Fibroblast of peridontal ligament (primary cell): ENCODE results near the gene HRCT1.
A peak's percentile ranks its signal among the peaks of the same experiment; 100 is the strongest.
"Not testable (repeated sequence)": the region's sequence is repeated elsewhere in the genome, so short reads cannot be mapped to it uniquely, and the experiment has no call there.

Experiments
- DNase-seq: peaks from one replicate; pipeline ENCODE4 v3.0.0-alpha.2; 2010; ENCODE audit errors: extremely low read depth

HRCT1 gene

DNA sequence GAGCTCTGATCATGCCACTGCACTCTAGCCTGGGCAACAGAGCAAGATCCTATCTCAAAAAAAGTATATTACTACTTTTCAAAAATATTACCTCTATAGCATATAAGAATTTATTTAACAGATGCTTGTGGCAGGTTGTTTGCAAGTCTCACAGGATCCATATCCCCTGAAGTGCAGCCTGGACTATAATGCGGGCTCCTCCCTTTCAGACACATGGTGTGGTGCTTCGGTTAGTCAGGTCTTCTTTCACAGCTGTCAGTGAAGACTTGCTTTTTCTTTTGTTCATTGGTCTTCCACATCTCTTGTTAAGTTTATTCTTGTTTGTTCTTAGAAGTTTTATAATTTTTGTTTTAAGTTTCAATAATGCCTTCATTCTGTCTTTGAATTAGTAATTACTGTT lies 9.4 kb upstream of the HRCT1 start:
- DNase-seq: no peak

DNA sequence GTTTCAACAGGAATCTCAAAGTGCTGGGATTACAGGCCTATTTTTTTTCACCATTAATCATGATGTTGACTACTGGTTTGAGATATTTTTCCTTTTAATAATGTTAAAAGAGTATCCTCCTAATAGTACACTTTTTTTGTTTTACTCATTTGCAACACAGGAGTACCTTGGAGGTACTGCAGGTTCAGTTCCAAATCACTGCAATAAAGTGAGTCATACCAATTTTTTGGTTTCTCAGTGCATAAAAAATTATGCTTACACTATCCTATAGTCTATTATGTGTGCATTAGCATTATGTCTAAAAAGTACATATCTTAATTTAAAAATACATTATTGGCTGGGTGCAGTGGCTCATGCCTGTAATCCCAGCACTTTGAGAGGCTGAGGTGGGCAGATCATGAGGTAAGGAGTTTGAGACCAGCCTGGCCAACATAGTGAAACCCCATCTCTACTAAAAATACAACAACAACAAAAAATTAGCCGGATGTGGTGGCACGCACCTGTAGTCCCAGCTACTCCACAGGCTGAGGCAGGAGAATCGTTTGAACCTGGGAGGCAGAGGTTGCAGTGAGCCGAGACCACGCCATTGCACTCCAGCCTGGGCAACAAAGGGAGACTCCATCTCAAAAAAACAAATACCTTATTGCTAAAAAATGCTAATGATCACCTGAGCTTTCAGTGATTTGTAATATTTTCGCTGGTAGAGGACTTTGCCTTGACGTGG lies 8.5 kb upstream of the HRCT1 start:
- DNase-seq: not testable (repeated sequence)

DNA sequence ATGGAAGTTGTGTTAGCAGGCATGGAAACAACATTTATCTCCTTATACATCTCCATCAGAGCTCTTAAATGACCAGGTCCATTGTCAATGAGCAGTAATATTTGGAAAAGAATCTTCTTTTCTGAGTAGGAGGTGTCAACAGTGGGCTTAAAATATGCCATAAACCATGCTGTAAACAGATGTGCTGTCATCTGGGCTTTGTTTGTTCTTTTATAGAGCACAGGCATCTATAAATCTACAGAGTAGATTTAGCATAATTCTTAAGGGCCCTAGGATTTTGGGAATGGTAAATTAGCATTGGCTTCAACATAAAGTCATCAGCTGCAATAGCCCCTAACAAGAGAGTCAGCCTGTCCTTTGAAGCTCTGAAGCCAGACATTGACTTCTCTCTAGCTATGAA lies 7.7 kb upstream of the HRCT1 start:
- no peak for DNase-seq

DNA sequence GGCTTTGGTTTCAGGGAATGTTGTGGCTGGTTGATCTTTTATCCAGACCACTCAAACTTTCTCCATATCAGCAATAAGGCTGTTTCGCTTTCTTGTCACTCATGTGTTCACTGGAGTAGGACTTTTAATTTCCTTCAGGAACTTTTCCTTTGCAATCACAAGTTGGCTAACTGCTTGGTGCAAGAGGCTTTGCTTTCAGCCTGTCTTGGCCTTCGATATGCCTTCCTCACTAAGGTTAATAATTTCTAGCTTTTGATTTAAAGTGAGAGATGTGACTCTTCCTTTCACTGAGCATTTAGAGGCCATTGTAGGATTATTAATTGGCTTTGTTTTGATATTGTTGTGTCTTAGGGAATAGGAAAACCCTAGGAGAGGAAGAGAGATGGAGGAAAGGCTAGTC lies 7.0 kb upstream of the HRCT1 start:
- no peak for DNase-seq

DNA sequence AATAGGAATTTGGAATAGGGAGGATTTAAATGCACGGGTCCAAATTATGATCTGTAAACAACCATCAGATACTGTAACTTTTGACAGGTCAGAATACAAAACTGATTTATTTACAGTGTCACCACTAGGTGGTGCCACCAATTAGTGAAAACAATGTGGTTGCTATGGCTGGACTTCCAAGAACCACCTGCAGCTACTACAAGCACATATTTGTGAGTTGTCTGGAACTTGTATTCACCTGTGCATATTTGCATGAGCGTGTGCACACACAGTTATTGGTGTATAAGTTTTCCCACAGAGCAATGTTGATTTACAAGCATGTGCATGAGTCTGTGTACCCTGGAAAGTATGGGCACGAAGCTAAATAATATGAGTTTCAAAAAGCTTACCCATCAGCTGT lies 3.0 kb upstream of the HRCT1 start:
- DNase-seq: peak; percentile 71

DNA sequence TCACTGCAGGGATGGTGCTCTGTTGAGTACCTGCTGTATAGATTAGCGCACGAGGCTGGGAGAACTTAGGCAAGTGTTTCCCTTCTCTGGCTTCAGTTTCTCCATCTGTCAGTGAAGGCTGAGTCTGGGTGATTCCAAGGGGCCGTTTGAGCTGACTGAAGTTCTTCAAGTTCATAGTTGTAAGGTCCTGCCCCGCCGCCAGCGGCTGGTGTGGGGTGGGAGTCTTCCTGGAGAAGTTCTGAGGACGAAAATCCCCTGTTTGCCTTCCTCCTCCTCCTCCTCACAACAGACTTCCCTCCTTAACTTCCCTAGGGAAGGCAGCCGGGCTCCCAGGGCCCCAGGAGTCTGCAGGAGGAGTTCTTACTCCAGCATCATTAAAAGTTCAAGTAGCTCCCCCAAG lies 1.7 kb upstream of the HRCT1 start:
- DNase-seq: no peak

DNA sequence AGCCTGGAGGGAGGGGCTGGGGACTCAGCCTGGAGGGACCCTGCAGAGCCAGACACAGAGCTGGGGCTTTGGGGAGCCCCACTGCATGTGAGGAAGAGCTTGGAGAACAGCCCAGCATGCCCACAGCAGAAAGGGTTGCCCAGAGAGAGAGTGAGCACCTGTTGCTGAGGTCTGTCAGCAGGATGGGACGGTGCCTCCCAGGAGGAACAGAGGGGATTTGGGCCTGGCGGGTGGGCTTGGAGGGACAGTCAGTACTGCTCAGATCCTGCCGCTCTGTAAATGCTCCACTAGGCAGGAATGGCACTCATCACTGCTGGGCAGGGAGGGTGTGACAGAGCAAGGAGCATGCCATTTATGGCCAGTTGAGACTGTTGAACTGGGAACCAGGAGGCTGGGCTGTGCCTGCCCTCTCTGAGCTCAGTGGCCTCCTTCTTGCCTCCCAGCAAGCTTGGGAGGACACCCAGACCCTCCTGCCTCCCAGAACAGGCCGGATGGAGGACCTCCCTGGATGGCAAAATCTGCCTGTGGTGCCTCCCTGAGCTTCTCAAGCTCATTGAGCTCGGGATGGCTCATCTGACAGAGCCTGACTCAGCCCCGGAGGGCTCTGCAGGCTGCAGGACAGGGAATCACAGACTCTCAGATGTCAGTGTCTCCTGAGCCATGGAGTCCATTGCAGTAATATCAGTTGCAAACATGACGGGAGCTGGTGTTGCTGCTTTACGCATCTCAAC lies 786 bp upstream of the HRCT1 start:
- DNase-seq: no peak

DNA sequence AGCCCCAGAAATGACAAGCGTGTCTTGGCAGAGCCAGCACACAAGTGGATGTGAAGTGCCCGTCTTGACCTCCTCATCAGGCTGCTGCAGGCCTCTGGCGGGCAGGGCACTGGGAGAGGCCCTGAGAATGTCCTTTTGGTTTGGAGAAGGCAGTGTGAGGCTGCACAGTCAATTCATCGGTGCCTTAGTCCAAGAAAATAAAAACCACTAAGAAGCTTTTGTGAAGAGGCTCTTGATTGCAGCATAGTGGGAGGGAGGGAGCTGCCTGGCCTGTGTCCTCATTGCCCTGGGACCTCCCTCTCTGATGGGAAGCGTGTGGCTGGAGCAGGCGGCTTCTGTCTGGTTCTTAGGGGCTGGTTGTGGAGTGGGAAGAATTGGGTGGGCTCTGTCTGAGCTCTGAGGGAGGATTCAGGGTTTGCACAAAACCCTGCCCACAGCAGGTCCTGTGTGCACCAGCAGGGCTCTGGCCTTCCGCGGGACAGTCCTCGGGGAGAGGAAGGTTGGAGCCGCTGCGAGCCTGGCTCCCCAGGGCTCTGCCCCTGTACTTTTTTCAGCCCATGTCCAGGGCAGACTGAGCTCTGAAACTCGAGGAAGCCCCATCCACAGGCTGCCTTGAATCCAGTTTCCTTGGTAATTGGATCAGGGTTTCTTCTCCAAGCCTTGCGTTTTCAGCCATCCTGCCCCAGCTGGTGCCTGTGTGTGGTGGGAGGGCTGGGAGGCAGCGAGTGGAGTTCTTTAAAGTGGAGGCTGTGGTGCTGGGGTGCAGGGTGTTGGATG lies 1.1 kb downstream of the HRCT1 start:
- DNase-seq: peak; percentile 88

DNA sequence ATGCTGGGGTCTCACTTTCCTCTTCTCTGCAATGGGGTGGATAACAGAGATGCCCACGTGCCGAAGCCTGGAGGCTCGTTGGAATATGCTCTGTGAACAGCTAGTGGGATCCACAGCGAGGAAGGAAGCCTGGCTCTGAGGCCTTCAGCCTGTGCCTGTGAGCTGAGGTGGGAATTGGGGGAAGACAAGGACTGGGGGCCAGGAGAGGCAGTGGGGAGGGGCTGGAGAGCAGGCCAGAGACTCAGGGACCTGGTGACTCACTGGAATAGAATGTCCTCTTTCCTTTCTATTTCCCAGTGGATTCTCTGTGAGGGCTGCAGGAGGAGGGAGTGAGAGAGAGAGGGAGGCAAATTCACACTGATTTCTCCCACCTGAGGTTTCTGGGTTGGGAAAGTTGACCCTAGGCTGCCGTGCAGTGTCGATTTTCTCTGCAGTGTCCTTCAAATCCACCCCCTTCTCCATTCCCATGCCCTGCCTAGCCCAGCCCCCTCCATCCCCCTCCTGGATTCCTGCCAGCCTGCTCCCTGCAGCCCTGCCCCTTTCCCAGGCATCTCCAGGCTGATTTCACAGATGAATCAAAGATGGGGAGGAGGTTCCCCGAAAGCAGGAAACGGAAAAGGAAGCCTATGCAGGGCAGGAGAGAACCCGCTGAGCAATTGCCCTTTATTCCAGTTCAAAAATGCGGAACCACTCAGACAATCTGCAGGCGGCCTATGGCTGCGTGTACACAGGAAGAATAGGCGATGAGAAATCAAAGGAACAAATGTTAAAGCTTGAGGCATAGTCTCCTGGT lies 1.9 kb downstream of the HRCT1 start:
- peak; percentile 79 for DNase-seq

DNA sequence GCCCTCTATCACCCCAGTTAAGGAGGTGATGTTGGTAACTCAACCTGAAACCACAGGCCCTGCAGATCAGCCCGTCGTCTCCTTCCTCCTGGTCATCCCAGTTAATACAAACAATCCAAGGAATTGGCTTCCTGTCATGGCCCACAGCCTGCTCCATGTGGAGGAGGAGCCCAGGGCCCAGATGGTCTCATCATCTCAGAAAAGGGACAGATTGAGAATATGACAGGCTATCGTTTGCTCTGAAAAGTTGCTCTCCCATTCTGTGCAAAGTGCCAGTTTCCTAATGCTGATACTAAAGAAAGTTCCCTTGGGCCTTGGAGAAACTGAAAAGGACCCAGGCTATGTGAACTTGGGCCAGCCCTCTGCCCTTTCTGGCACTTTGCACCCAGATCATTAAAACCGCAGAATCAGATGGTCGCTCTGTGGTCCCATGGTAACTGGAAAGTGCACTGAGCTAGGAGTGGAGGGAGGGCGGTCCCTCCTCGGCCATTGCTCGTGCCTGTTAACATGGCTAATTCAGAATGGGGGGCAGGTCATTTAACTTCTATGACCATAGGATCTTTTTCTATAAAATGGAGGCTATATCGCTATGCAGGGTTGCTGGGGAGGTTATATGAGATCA lies 2.6 kb downstream of the HRCT1 start:
- no peak for DNase-seq

DNA sequence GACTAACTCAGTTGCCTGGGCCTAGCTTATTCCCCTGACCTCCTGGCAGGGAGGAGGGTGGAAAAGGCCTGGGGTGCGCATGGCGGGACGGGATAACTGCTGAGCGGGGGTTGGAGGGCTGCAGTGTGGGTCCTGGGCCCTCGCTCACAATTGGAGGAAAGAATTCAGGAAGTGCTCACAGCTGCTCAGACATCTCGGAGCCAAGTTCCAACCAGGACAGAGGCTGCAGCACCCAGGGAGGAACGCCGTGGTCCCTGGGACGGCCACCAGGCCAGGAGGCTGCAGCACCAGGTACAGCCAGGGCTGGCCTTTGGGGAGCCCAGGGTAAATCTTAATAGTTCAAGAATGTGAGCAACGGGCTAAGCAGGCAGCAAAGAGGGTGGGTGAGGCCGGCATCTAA lies 3.3 kb downstream of the HRCT1 start, which contains the start of gene SPAAR:
Gene SPAAR (plus strand): TSS at position 217 of the 400 bp plus-strand sequence. CDS start 974 bp downstream, outside the sequence.
- DNase-seq: no peak

DNA sequence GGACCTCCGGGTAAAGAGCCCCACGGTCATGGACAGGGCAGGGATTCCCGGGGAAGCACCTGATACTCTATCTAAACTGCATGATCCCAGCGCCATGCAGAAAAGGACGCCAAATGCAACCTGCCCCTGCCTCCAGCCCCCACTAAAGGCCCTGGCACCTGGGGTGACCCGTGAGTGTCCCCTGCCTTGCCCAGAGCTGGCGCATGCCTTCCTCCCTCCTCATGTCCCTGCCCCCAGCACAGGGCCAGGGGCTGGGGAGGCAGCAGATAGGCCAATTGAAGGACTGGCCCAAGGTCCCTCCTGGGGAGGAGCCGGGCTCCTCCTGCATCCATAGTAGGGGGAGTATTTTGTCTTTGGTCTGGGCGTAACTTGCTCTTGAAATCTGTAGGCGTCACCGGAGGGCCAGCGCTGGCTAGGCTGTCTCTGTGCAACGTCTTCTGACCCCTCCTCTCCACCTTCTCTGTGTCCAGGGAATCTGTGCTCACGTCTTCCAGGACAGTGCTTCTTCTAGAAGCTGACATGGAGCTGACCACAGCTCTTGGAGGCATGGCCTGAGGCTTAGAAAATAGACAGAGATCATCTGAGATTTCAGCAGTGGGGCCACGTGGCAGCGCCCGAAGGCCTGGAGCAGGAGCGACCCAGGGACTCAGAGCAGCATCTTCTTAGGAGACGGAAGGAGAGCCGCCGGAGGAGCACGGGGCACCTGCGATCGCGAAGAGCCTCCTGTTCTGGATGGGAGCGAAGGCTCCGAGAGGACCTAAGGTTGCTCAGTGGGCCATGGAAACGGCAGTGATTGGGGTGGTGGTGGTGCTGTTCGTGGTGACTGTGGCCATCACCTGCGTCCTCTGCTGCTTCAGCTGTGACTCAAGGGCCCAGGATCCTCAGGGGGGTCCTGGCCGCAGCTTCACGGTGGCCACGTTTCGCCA lies 3.9 kb downstream of the HRCT1 start:
- no peak for DNase-seq

DNA sequence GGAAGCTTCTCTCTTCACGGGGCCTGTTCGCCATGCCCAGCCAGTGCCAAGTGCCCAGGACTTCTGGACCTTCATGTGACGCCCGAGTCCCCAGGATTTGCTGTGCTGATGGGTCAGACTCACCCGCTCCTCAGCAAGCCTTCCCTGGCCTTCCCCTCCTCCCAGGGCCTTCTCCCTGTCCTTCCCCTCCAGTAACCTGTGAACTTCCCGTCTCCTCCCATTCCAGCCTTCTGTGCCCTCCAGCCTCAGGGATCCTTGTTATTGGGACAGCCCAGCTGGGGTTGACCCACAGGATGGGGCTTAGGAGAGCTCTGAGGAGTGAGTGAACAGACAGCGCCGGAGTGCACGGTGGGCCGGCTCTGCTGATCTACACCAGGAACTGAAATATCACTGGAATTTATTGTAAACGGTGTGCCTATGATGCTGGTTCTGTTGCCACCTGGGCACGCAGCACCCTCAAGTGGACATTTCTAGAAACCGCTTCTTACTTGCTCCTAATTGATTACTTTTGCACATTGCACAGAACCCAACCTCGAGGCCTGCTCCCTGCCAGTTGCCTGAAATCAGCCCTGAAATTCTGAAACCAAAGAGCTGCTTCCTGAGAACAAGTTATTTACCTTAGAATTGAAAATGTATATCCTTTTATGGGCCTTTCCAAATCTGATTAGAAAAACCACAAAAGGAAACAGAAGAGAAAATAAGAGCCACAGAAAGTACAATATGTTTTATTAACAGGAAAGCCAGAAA lies 4.8 kb downstream of the HRCT1 start:
- peak; percentile 58 for DNase-seq

DNA sequence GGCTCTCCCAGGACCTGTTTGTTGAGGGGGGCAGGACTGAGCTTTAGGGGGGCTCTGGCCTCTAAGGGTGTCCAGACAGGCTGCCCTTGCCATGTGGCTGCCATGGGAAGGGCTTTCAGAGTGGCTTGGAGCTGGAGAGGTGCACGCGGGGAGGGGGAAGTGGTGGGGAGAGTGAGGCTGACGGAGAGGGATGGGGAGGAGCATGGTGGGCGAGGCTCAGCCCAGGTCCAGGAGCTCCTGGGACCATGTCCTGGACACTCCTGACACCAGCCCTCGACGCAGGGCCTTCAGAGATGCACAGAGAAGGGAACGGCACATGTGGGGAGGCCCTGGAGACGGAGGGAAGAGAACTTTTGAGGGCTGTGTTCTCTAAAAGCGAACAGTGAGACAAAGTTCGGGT lies 5.7 kb downstream of the HRCT1 start:
- no peak for DNase-seq

DNA sequence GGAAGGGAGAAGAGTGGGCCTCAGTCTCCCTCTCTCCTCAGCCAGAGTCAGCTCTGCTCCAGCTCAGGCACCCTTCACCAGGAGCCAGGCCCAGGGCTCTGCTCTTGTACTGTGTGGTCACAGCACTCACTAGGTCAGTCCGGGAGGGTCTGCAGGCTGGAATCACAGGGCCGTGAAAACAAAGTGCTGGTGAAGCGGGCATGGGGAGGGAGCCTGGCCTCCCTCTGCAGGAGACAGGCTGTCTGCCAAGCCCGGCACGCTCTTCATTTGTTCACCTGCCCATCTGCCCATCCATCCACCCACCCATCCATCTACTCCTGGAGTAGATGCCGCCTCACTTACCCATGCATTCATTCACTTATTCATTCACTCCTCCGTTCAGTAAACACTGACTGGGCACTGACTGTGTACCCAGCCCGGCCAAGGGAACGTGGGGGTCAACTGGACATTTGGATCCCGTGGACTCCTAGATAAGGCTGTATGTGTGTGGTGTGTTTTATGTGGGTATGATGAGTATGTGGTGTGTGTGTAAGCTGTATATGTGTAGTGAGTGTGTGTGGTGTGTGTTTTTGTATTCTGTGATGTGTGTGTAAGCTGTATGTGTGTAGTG lies 6.9 kb downstream of the HRCT1 start:
- DNase-seq: no peak

DNA sequence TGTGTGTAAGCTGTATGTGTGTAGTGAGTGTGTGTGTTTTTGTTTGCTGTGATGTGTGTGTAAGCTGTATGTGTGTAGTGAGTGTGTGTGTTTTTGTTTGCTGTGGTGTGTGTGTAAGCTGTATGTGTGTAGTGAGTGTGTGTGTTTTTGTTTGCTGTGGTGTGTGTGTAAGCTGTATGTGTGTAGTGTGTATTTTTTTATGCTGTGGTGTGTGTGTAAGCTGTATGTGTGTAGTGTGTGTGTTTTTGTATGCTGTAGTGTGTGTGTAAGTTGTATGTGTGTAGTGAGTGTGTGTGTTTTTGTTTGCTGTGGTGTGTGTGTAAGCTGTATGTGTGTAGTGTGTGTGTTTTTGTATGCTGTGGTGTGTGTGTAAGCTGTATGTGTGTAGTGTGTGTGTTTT lies 7.4 kb downstream of the HRCT1 start:
- not testable (repeated sequence) for DNase-seq

DNA sequence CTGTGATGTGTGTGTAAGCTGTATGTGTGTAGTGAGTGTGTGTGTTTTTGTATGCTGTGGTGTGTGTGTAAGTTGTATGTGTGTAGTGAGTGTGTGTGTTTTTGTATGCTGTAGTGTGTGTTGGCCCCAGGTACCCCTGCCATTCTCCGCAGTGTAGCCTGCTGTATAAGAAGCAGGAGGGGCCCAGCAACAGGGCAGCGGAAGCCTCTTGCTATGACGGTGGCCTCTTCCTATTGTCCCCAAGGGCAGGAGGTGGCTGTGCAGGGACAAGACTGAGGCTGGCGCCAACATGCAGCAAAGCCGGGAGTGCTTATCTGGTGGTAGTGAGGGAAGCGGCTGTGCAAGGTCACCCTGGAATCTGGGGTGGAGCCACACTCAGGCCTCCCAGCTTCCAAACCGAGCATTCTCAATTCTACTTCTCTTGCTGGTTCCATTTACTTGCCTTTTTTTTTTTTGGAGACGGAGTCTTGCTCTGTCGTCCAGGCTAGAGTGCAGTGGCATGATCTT lies 8.4 kb downstream of the HRCT1 start:
- no peak for DNase-seq

DNA sequence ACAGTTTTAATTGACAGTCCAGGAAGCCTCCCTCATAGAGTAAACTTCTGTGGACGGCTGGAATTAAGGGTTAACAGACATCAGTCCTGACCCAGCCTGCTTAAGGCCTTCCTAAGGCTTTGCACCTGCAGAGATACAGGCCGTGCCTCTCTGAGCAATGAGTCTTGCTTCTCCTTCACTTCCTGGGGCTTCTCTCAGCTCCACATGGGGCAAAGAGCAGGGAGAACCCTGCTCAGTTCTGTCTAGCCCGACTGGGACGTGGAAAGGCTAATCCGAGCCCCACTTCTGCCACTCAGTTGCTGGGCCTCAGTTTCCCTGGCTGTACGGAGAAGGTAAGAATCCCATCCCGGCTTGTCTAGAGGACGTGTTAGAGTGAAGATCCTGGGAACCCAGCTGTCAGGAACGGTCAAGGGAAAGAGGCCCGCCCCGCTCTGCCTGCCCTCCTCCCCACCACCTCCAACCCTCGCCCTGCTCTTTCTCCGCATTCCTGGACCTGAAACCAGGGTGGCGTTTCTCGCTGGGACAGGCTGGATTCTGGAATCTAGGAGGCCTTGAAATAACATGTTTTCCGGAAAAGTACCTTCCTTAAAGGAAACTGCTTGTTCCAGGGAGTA lies 9.8 kb downstream of the HRCT1 start:
- DNase-seq: no peak
